Measurements from ENCODE around the gene SYNRG. TPM values are rescaled to one million over a fixed set of nuclear protein-coding genes. Genes with fewer than 3 reads are reported as not detected.

The SYNRG gene
- total and polyA plus RNA-seq, 2 of the 13 experiments (the other 11 are each of a cell fraction or from before 2014, with no cell fraction given): 7.3 to 8.7 TPM

- TF ChIP-seq SOX6 (IDR thresholded peaks at IDR 0.05): no peak
- TF ChIP-seq SOX6 (CRISPR knock-in tag; IDR thresholded peaks at IDR 0.05): peak; percentile 18
- no peak for TF ChIP-seq ZNF317 (CRISPR knock-in tag; IDR thresholded peaks at IDR 0.05)
- peak; percentile 45; the same call in 1 of the 2 replicates for TF ChIP-seq ZNF20 (CRISPR knock-in tag; IDR thresholded peaks at IDR 0.05)
- no peak for TF ChIP-seq ZNF577 (CRISPR knock-in tag; IDR thresholded peaks at IDR 0.05; ENCODE audit: borderline replicate concordance, low read depth)
- TF ChIP-seq GMEB2 (CRISPR knock-in tag; IDR thresholded peaks at IDR 0.05; ENCODE audit: low read depth): no peak
- TF ChIP-seq SP1 (IDR thresholded peaks at IDR 0.05): no peak
- no peak for TF ChIP-seq SP1 (CRISPR knock-in tag; IDR thresholded peaks at IDR 0.05)
- TF ChIP-seq ZNF12 (CRISPR knock-in tag; IDR thresholded peaks at IDR 0.05): no peak
- peak; percentile 40; the same call in 1 of the 2 replicates for TF ChIP-seq ETS1 (CRISPR knock-in tag; IDR thresholded peaks at IDR 0.05)
- peak; percentile 92 for TF ChIP-seq MAFF (IDR thresholded peaks at IDR 0.05; ENCODE audit: low read depth, low read length)
- TF ChIP-seq FLYWCH1 (CRISPR knock-in tag; IDR thresholded peaks at IDR 0.05): no peak
- no peak for TF ChIP-seq HMG20B (CRISPR knock-in tag; conservative IDR thresholded peaks at IDR 0.05)
- no peak for TF ChIP-seq ARHGAP35 (CRISPR knock-in tag; IDR thresholded peaks at IDR 0.05; ENCODE audit: borderline replicate concordance)
- TF ChIP-seq SIN3B (IDR thresholded peaks at IDR 0.05; ENCODE audit: low read length): no peak
- TF ChIP-seq ZNF350 (CRISPR knock-in tag; IDR thresholded peaks at IDR 0.05; ENCODE audit: borderline replicate concordance, low read depth): peak; percentile 40; the same call in 1 of the 2 replicates
- no peak for TF ChIP-seq ARNT2 (CRISPR knock-in tag; IDR thresholded peaks at IDR 0.05; ENCODE audit: low read depth)
- no peak for TF ChIP-seq NFE2L2 (IDR thresholded peaks at IDR 0.05; ENCODE audit: low read length)
- no peak for TF ChIP-seq FOXA3 (CRISPR knock-in tag; IDR thresholded peaks at IDR 0.05)
- peak; percentile 62; the same call in 1 of the 2 replicates for TF ChIP-seq GZF1 (CRISPR knock-in tag; IDR thresholded peaks at IDR 0.05)
- TF ChIP-seq HOMEZ (CRISPR knock-in tag; IDR thresholded peaks at IDR 0.05; ENCODE audit: low read depth): no peak
- no peak; the same call in 1 of the 2 replicates for TF ChIP-seq SP140L (CRISPR knock-in tag; IDR thresholded peaks at IDR 0.05; ENCODE audit: borderline replicate concordance)
- TF ChIP-seq ZMYM3 (CRISPR knock-in tag; IDR thresholded peaks at IDR 0.05): 0 out of 2 replicates have a peak, but pooled peaks have one; percentile 38
- TF ChIP-seq BORCS8-MEF2B (CRISPR knock-in tag; IDR thresholded peaks at IDR 0.05): no peak
- TF ChIP-seq ZFY (CRISPR knock-in tag; IDR thresholded peaks at IDR 0.05): no peak
- no peak for TF ChIP-seq ZNF446 (CRISPR knock-in tag; IDR thresholded peaks at IDR 0.05)
- TF ChIP-seq HIC2 (CRISPR knock-in tag; IDR thresholded peaks at IDR 0.05; ENCODE audit: low read depth): no peak
- TF ChIP-seq POLR2G (IDR thresholded peaks at IDR 0.05; ENCODE audit: low read depth, low read length): peak; percentile 38; the same call in 1 of the 2 replicates
Measured at GRCh38 chr17:37488607-37489196, 120.5 kb downstream of the SYNRG start (continued).

All from HepG2 (cell line).